Measurements from ENCODE around the gene STK36. TPM values are rescaled to one million over a fixed set of nuclear protein-coding genes. Genes with fewer than 3 reads are reported as not detected.

Gene STK36
- total and polyA plus RNA-seq, 7 donors, result 3.9 to 79.5 (median 15.8) TPM

DNA sequence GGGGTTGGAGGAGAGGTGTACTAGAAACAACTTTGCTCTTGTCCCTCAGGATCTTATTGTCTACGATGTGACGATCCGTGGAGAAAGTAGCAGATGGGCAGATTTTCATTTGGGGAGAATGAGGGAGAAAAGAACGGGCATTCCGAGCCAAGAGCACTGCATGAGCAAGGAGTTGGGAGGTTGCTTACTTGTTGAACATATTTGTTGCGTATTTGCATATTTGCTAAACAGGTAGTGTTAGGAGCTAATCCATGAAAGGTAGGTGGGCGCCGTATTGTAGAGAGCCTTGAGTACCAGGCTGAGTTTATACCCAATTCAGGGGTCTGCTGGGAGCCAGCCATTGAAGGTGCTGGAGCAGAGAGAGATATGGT, 11.9 kb upstream of the STK36 start:
- intact Hi-C loops (cut with DNase I), result loop anchor here (10.0 kb wide), 1 partner anchor 255 kb away; no protein-coding TSS in a partner anchor

DNA sequence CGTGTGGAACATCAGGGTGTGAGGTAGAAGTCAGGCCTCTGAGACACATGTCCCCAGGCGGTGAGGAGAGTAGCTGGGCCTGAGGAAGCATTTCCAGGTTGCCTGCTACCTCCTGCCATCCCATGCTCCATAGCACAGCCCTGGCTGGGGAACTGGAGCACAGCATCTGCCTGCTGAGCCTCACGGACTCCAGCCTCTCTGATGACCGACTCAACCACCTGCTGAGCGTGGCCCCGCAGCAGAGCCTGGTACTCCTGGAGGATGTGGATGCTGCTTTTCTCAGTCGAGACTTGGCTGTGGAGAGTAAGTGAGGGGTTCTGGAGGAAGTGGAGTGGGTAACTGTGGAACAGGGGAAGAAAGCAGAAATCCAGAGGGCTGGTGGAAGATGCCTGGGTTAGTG, 9.5 kb upstream of the STK36 start:
- Histone ChIP-seq H3K27ac (no peak overlapping the region), H3K4me3 (no peak overlapping the region), H3K4me1 (peaks cover 0 to 22% (median 20%) of the 10 kb centered on the region in 4 donors), H3K36me3 (peaks cover 31 to 62% (median 46%) of the 10 kb centered on the region in 4 donors), H3K27me3 (no peaks in the 10 kb centered on the region), H3K9me3 (no peaks in the 10 kb centered on the region)
- WGBS, 2 donors, result 88 to 92% methylated on average over 7 of the region's 7 CpGs
- peak; percentile 42 for DNase-seq
- TF ChIP-seq POLR2AphosphoS5 (IDR thresholded peaks at IDR 0.05), result no peak
- TF ChIP-seq POLR2A (IDR thresholded peaks at IDR 0.05), result no peak
- TF ChIP-seq, protein P1, sequence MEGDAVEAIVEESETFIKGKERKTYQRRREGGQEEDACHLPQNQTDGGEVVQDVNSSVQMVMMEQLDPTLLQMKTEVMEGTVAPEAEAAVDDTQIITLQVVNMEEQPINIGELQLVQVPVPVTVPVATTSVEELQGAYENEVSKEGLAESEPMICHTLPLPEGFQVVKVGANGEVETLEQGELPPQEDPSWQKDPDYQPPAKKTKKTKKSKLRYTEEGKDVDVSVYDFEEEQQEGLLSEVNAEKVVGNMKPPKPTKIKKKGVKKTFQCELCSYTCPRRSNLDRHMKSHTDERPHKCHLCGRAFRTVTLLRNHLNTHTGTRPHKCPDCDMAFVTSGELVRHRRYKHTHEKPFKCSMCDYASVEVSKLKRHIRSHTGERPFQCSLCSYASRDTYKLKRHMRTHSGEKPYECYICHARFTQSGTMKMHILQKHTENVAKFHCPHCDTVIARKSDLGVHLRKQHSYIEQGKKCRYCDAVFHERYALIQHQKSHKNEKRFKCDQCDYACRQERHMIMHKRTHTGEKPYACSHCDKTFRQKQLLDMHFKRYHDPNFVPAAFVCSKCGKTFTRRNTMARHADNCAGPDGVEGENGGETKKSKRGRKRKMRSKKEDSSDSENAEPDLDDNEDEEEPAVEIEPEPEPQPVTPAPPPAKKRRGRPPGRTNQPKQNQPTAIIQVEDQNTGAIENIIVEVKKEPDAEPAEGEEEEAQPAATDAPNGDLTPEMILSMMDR (IDR thresholded peaks at IDR 0.05), result no peak
- TF ChIP-seq EP300 (IDR thresholded peaks at IDR 0.05), result no peak
- intact Hi-C loops (cut with DNase I), result no loop called here

More for the DNA sequence above, 11.9 kb upstream of the STK36 start:
- no peaks in the 10 kb centered on the region for H3K27me3 ChIP-seq
- H3K36me3 ChIP-seq, result peaks cover 19 to 54% (median 42%) of the 10 kb centered on the region in 4 donors
- no peak for DNase-seq
- peak overlapping the region; percentile 78 to 92 (median 84) for H3K4me3 ChIP-seq
- no peaks in the 10 kb centered on the region for H3K9me3 ChIP-seq
- peaks cover 0 to 22% (median 20%) of the 10 kb centered on the region in 4 donors for H3K4me1 ChIP-seq
- TF ChIP-seq EP300 (IDR thresholded peaks at IDR 0.05) (no peak), POLR2AphosphoS5 (IDR thresholded peaks at IDR 0.05) (no peak), POLR2A (IDR thresholded peaks at IDR 0.05) (no peak)
- TF ChIP-seq, protein P1 (IDR thresholded peaks at IDR 0.05), result no peak
- 14 to 17% methylated on average over 8 of the region's 8 CpGs for WGBS, 2 donors
- H3K27ac ChIP-seq, result peak overlapping the region; percentile 79 to 81 (median 80)

- Histone ChIP-seq H3K4me3 (no peak overlapping the region), H3K4me1 (peaks cover 0 to 21% (median 20%) of the 10 kb centered on the region in 4 donors), H3K9me3 (no peaks in the 10 kb centered on the region), H3K27me3 (no peaks in the 10 kb centered on the region), H3K27ac (no peak overlapping the region), H3K36me3 (peaks cover 31 to 67% (median 47%) of the 10 kb centered on the region in 4 donors)
- intact Hi-C loops (cut with DNase I), result no loop called here
- TF ChIP-seq EP300 (IDR thresholded peaks at IDR 0.05) (no peak), POLR2AphosphoS5 (IDR thresholded peaks at IDR 0.05) (no peak), POLR2A (IDR thresholded peaks at IDR 0.05) (no peak)
- TF ChIP-seq, protein P1 (IDR thresholded peaks at IDR 0.05), result no peak
- 92 to 93% methylated on average over 10 of the region's 10 CpGs for WGBS, 2 donors
- peak; percentile 40 for DNase-seq
These were observed 9.1 kb upstream of the STK36 start for GRCh38 chr2:218662827-218663226.

- DNase-seq, result peak; percentile 47
- no peaks in the 10 kb centered on the region for H3K27me3 ChIP-seq
- no peak for TF ChIP-seq EP300 (IDR thresholded peaks at IDR 0.05)
- no peak for TF ChIP-seq POLR2AphosphoS5 (IDR thresholded peaks at IDR 0.05)
- TF ChIP-seq POLR2A (IDR thresholded peaks at IDR 0.05), result no peak
- TF ChIP-seq, protein P1 (IDR thresholded peaks at IDR 0.05), result no peak
- no peak overlapping the region for H3K27ac ChIP-seq
- no peaks in the 10 kb centered on the region for H3K9me3 ChIP-seq
- H3K4me3 ChIP-seq, result no peak overlapping the region
- intact Hi-C loops (cut with DNase I), result no loop called here
- H3K4me1 ChIP-seq, result peaks cover 0 to 11% (median 10%) of the 10 kb centered on the region in 4 donors
- 90 to 93% methylated on average over 15 of the region's 15 CpGs for WGBS, 2 donors
- H3K36me3 ChIP-seq, result peaks cover 31 to 78% (median 53%) of the 10 kb centered on the region in 4 donors
These were observed 8.0 kb upstream of the STK36 start for GRCh38 chr2:218663901-218664300.

GRCh38 chr2:218664653-218665052, 7.2 kb upstream of the STK36 start:
- peaks cover 31 to 78% (median 53%) of the 10 kb centered on the region in 4 donors for H3K36me3 ChIP-seq

More at GRCh38 chr2:218664653-218665052, 7.2 kb upstream of the STK36 start:
- Histone ChIP-seq H3K4me3 (no peak overlapping the region), H3K4me1 (peaks cover 0 to 10% (median 10%) of the 10 kb centered on the region in 4 donors), H3K9me3 (no peaks in the 10 kb centered on the region), H3K27ac (no peak overlapping the region), H3K27me3 (no peaks in the 10 kb centered on the region)
- intact Hi-C loops (cut with DNase I), result no loop called here
- WGBS, 2 donors, result 96% methylated on average over 7 of the region's 7 CpGs
- TF ChIP-seq POLR2AphosphoS5 (IDR thresholded peaks at IDR 0.05) (no peak), POLR2A (IDR thresholded peaks at IDR 0.05) (no peak), EP300 (IDR thresholded peaks at IDR 0.05) (no peak)
- TF ChIP-seq, protein P1 (IDR thresholded peaks at IDR 0.05), result no peak
- peak; percentile 46 for DNase-seq

Measured in sigmoid colon (tissue), 7 donors.